ENCODE results near the gene DCLK1.

GRCh38 chr13:36014763-36015162 is 116.4 kb downstream of the DCLK1 start:
- TF ChIP-seq CTCF (IDR thresholded peaks at IDR 0.05) = no peak
- no peak for TF ChIP-seq POLR2A (IDR thresholded peaks at IDR 0.05)
- TF ChIP-seq POLR2AphosphoS5 (IDR thresholded peaks at IDR 0.05; ENCODE audit: insufficient read depth in 1 of 2, low read depth in 1 of 2) = no peak

Data from vagina (tissue), 2 donors.